Ecto neural progenitor cell (in vitro differentiated cells): ENCODE results near the gene CNTN4.

ENCODE experiments used
- DNase-seq: peaks from one replicate; pipeline ENCODE4 v3.0.0-alpha.2; 2018; ENCODE audit warnings: low spot score

CNTN4 gene

DNA sequence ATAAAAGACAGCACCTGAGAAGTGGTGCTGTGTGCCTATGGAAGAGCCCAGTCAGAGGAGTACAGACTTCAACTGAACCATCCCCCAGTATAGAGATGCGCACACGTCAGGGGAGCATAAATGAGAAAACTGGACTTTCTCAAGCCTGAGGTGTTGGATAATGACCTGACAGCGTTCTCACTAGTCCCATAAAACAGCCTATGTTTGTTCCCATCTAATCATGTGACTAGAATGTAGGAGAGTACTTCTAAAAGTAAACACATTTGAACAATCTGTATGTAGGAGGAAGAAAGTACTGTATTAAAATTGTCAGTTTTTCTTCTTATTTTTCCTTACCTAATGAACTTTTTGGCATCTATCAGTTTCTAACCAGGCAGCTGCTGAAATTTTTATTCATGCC is 498.9 kb downstream of the CNTN4 start:
- DNase-seq: no peak

DNA sequence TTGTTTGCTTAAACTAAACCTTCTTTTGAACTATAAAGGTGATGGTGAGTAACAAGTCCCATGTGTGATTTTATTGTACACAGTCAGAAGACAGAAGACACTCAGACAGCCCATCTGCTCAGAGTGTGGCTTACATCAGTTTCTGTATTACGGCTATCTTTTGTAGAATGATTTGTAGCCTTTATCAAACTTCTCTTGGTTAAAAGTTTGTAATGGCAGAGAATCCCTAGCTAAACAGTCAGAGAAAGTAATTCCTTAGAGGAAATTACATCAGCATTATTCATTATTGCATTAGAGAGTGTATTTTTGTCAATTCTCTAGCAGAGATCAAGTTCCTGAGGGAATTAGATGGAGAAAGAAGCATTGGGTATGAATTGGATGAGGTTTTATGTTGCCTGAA is 500.8 kb downstream of the CNTN4 start:
- no peak for DNase-seq

DNA sequence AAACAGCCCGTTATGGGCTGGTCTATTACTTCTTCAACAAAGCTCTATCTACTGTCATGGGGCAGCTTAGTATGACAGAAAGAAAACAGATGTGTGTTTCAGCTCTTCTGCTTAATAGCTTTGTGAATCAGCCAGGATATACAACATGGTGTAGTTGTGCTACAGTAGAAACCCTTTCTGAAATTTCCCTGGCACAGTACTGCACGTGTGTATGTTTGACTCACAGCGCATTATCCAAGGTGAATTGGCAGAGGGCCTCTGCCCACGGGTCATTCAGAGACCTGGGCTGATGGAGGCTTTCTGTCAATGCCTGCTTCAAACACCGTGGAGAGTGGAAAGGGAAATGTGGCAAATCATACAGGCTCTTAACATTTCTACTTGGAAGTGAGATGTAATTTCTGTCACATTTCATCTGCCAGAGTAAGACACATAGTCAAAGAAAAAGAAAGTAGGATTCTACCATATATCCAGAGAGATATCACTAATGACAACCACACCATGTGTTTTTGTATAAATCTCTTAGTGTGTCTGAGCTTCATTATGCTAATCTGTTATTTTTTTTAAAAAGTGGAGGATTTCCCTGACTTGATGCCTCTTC is 505.1 kb downstream of the CNTN4 start:
- DNase-seq: no peak

DNA sequence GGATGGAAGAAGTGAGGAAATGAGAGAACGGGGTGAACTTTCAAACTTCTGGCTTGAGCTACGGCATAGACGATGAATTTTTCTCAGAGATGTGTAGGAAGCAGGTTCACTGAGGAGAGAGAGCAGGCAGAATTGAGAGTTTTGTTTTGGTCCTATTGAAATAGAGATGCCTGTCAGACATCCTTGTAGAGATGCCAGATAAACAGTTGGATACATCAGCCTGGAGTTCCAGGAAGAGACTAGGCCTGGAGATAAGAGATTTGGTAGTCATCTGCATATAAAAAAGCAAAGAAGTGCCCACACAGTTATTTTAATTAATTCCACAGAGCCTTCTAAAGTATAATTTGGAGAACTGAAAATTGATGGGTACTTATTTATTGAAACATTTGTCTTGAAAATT is 515.9 kb downstream of the CNTN4 start:
- DNase-seq: no peak

DNA sequence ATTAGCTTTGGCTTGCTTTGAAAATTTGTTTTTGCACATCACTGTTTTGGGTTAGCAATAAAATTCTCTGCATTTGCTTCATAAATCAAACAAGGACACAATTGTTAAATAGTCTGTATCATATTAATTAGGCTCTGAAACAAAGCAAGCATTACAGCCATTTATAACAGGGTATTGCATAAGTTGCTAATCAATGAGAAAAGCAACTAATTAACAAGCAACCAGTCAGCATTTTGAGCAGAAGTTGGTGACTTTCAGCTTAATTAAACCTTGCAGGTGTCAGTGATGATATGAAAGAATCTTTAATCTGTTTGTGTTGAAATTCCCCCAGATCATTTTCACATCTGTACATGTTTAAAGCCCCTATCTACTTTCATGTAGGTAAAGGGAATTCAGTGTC is 516.4 kb downstream of the CNTN4 start:
- no peak for DNase-seq

DNA sequence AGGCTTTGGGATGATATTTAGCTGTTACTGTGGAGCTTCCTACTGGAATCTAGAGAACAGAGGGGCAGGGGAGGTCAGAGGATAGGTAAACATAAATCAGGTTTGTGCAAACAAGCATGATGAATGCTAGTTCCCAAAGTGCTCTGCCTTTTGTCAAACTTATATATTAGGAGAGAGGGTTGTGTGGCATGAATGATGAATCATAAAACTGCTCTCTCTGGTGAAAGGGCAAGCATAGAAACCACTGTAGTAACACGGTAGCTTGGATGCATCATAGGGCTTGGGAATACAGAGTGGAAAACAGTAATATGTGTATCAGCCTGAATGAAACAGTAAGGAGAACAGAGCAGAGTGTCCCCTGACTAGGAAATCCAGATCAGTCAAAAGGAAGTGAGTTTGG is 524.8 kb downstream of the CNTN4 start:
- DNase-seq: no peak

DNA sequence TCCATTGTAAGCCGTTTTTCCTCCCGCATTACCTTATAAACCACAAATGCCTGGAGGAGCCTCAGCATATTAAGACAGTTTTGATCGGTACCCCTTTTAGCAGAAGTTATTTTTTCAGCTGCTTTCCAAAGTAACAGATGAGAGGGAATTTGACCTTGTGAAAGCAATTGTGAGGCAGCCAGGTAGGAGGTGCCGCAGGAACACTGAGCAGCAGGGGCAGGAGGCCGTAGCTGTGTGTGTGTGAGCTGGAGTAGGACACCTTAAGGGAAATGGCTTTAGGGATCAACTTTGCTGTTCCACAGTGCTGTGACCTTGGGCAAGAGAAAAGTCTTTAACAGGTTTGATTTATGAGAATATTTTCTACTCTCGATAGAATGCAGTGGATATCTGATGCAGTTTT is 529.5 kb downstream of the CNTN4 start:
- no peak for DNase-seq

DNA sequence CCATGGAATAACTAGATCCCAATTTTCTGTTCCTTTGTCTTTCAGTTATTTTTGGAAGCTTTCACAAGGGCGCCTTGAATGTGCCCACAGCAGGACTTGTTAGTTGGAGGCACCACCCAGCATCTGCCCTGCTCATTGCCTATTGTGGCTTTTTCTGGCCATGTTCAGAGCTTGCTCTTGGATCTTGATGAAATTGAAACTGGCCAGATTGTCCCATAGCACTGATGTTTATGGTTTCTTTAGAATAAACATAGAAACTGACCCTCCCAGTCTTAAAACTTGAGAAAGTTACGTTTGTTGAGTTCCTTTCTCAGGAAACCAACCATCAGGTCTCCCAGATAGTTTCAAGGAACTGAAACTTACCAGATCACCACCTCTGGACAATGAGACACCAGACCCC is 536.8 kb downstream of the CNTN4 start:
- DNase-seq: no peak

DNA sequence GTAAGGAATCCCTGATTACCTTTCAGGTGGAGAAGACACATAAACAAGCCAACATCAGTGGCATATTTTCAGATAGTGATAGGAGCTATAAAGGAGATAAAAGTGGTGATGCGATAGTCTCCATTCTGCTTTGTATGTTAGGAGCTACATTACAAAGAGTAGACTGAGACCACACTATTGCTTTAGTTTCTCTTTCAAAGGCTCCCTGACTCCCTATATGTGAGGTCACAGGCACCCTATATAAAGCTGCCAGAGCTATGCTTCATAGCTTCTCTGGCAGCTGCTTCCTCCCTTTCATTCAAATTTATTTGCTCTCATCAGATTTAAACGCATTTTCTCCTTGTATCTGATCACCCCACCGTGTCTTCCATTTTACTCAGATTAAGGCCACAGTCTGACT is 544.9 kb downstream of the CNTN4 start:
- no peak for DNase-seq

DNA sequence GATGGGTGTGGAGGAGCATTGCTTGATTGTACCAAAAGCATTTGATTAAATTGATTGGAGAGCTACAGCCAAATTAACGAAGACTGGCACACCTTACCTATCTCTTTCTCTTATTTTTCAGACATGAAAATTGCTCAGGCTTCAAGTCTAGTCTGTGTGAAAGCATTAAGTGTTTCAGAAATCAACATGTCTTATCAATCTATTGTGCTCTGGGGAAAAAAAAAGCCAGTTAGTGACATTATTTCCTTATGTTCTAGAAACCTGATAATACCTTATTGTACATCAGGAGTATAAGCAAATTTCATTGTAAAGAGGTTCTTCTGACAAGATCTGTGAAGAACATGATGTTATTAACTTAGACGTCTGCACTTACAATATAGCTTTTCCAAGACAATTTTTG is 546.3 kb downstream of the CNTN4 start:
- no peak for DNase-seq

DNA sequence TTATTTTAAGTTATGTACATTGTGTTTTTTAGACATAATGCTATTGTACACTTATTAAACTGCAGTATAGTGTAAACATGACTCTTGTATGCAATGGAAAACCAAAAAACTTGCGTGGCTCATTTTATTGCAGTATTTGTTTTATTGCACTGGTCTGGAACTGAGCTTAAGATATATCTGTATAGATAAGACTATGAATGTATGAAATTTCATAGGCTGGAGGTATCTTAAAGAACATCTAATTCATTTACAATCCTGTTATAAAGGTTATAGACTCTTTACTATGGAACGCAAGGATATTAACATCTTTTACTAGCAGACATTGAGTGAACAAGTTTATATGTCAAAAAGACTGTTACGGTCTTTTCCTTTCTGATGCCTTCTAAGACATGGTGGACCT is 552.1 kb downstream of the CNTN4 start:
- no peak for DNase-seq

DNA sequence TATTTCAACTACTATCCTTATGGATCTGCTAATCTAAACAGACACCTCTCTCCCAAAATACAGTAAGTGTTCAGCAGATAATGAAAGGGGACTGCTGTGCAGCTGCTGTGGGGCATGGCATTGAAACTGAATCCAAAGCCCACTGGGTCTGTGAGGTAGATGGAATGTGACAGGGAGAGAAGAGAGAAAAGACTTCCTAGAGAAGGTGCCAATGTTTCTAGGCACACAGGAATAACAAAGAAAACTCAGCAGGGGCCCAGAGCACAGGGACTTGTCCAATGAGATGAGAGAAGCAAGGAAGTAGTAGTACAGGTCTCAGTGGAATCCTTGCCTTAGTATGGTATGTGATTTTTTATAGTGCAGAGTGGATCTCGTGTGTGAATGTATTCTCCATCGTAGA is 553.7 kb downstream of the CNTN4 start:
- no peak for DNase-seq

DNA sequence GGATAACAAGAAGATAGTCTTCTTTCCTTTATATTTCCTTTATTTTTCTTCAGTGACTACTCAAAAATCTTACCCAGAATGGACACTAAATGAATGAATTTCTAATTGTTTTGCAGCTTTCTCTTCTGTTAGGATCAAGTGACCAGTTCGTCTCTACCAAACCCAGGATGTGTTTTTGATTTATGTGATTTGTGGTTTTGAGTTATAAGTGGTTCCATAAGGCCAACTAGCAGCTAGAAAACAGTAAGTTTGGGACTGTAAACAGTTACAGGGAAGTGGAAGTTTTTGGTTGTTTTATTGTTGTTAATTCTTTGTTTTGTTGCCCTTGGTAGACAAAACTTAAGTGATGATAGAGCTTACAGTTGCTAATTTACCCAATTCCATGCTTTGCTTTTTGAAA is 555.0 kb downstream of the CNTN4 start:
- DNase-seq: no peak

DNA sequence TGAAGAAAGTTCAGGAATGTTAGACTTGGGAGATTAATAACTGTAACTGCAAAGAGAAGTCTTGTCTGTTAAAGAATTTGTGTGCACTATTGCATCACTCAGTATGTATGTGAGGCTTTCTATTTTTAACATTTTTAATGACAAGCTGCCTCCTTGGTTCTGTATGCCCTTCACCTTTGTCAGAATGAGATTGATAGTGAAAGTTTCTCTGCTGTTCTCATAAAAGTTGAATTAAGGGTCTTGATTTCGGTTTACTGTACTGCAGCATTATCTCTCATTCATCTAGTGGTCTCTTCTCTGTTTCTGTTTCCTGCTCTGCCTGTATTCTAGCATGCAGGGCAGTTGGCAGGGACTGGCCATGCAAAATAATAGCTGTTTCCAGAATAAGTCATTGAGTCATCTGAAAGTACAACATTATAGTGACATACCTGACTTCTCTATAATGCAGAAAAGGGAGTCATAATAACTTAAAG is 556.6 kb downstream of the CNTN4 start:
- no peak for DNase-seq

DNA sequence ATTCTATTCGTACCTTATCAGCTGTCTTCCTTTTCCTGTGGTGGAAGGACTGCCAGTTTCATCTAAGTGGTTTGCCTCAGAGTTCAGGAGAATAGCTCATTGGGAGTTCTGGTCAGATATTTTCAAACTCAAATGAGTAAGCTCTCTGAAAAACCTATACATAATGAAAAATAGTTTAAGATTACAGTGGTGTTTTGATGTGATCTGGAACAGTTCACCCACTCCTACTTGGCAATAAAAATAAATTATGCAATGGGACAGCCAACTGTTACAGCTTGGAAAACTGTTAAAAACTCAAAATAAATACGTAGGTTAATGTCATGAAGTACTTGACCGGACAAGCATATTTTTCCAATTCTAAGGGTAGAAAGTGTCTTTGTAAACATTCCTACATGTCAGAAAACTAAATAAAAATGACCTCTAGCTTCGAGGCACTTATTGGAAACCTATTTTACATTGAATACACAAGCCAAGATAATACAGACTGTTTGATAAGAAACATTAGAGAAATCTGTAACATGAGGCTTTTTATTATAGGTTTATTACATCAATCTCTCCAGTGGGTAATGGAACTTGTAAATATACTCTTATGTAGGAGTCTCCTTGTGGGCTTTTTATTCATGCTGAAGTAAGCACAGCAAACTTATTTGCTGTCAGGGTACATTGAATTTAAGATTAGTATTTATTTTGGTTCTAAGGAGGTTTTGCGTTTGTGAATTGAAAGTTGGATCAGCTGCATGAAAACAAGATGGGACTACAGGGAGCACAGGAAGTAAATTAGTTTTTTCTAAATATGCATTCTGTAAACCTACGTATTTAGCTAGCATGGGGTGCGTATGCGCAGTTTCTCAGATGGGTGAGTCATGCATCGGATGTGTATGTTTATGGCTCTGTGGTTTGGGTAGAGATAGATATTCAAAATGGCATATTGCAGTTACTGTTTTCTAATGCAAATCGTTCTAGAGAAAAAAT is 558.4 kb downstream of the CNTN4 start:
- DNase-seq: no peak

DNA sequence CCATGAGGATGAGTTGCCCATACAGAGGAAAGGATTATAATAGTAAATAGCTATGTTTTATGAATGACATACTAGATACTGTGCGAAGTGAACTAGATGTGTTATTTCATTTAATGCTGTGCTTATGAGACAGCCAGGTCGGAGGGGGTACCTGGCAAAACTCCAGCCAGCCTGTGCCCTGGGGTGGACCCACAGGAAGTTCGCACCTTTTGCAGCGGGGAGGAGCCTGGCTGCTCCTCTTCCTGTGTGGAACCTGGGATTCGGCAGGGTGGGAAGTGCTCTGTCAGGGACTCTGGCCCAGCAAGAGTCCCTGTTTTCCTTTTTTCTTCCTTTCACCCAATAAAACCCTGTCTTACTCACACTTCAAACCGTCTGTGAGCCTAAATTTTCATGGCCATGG is 559.3 kb downstream of the CNTN4 start:
- DNase-seq: no peak

DNA sequence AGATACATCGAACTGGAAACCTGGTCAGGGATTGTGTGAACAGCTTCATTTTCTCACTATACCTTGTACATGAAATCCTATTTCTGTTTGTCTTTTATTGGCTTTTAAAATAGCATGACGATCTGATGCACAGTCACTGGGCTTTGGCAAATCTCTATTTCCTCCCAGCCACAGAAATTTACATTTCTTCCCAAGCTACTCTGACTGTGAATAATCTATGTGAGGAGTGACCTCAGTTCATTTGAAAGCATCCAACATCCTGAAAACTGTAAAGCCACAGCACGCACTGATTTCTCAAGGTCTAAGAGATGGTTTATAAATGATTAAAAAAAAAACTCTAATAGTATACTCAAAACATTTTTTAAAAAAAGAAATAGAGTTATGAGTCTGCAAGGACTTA is 561.2 kb downstream of the CNTN4 start:
- no peak for DNase-seq

DNA sequence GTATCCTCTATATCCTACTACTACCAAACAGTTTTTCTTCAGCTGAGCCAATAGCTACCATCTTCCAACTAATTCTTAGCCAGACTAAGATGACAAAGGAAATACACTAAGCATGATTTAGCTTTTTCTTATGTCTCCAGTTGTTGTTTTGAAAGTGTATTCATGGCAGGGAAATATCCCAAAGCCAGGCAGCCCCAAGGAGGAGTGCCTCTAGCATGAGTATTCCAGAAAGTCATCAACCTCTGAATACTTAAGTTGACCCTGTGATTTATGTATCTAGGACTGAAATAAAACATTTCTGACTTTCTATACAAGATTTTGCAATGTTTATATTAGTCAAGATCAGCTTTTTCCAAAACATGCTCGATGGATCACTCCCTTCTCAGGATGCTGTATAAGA is 562.4 kb downstream of the CNTN4 start:
- DNase-seq: no peak

DNA sequence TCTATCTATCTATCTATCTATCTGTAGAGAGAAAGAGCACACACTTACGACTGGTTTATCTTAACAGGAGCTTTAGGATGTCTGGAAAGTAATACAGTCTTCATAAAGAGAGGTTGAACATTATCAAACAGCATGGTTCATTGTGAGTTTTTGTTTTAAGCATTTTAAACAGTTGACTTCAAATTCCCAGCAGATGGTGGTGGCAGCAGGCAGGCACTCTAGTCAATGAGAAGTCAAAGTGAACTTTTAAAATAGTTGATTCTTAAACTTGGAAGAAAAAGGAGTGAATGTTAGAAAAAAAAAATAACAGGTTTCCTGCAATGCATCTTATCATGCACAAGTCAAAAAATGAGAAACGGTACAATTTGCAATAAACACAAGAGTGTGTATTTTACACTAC is 578.8 kb downstream of the CNTN4 start:
- no peak for DNase-seq

DNA sequence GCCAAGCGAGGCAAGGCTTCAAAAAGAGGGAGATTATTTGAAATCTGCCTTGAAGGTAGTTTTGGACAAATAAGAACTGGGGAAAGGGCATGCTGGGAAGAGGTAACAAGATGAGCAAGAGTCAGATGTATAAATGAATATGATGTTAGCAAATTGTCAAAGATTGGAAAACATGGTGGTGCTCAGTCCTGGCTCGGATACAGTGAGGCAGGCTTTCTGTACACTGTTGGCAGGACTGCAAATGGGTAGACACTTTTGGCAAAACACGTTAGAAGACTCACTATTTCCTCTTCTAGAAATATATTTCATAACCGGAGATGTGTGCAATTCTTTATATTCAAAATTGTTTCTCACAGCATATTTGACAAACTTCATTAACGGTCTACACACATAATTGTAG is 581.6 kb downstream of the CNTN4 start:
- no peak for DNase-seq

DNA sequence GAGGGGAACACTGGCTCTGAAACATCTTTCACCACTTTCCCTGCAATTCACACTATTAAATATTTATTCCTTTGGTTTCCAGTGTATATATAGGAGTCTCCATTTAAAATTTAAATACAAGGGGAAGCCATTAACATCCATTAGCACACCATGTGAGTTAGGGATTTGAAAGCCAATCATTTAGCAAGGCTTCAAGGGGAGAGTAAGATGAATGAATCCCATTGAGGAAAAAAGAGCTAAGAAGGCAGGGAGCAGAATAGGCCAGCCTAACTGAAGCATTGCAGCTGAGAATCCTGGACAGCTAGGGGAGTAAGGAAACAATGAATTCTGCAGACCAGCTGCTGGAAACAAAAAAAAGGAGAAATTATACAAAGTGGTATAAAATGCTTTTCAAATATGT is 585.4 kb downstream of the CNTN4 start:
- DNase-seq: no peak

DNA sequence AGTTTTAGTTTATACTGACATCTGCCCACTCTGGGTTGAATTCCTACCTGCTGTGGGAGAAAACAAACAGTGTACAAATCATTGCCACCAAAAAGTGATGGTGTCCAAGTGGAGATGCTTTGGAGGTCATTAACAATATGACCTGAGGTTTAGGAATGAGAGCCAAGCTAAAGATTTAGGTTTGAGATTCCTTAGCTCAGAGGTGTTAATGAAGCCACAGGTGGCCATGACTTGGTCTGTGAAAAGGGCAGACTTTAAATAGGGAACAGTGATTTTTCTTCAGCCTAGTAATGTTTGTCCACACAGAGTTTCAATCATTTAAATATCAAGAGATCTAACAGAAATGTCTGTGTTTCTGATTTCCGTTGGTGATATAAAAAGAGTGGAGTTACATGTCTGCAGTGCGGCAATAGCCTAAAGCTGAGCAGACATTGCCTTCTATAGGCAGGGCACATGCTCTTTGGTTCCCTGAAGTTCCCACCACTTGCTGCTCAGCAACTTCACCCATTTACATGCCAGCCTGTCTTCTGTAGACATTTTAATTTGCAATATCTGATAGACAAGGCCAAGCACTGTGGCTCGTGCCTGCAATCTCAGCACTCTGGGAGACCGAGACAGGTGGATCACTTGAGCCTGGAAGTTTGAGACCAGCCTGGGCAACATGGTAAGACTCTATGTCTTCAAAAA is 588.3 kb downstream of the CNTN4 start:
- DNase-seq: no peak

DNA sequence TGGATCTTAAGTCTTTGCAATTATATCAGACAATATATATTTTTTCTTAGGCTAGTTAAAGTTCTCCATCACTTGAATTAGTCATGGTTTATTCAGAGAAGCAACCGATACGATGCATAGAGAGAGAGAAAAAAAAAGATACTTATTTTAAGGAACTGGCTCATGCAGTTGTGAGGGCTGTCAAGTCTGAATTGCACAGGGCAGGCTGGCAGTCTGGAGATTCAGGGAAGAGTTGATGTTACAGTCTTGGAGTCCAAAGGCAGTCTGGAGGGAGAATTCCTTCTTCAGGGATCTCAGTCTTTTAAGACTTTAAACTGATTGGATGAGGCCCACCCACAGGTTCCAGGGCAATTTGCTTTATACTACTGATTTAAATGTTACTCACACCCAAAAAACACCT is 598.9 kb downstream of the CNTN4 start:
- no peak for DNase-seq
